Measurements from ENCODE around the gene FRMD1.

The FRMD1 gene

DNA sequence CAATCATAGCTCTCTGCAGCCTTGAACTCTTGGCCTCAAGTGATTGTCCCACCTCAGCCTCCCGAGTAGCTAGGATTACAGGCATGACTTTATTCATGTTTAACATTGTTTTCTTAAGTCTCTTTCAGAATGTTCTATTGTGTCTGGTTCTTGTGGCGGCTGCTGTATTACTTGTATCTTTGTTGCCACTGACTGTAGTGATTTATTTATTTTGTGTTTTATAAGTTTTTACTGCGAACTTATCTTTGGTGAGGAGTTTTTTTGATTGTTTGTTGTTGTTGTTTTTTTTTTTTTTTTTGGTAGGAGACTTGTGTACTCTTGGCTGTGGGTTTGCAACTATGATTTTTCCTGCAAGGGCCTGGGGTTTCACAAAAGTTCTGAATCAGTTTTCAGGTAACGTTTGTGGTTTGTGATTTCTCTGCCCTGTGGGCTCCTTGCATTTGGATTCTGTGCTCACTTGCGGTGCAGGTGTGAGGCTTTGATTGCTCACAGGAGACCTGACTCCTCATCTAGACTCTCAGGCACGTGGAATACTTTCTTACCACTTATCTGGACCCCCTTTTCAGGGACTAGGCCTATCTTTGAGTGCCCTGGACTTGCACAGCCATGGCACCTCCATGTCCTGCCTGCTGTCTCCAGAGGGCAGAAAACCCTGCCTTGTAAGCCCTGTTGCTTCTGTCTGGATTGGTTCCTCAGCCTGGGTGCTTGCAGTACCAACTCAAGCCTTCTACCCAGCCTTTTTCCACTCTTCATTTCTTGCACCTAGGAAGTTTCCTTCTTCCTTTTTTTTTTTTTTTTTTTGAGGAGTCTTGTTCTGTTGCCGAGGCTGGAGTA lies 56.3 kb downstream of the FRMD1 start:
- no peak for DNase-seq

- no peak for DNase-seq
These were observed 57.4 kb downstream of the FRMD1 start for GRCh38 chr6:168021581-168021980.

- no peak for DNase-seq
These were observed 58.8 kb downstream of the FRMD1 start for GRCh38 chr6:168020242-168020641.

DNA sequence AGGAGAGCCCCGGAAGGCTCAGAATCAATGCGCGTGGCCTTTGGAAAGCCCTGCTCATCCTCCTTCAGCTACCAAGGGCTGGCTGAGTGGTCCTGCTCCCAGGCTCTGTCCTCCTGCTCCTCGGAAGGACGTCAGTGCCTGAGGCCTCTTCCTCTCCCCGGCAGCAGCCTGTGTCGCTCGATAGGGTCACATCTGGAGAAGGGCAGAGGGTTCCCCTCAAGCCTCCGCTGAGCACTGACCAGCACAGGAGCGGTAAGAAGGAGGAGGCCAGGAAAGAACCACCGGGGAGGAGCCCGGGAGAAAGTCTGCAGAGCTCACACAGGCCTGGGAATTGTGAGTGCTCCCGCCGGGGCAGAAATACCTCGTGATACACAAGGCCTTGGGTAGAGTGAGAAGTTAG lies 60.3 kb downstream of the FRMD1 start:
- DNase-seq: no peak

DNA sequence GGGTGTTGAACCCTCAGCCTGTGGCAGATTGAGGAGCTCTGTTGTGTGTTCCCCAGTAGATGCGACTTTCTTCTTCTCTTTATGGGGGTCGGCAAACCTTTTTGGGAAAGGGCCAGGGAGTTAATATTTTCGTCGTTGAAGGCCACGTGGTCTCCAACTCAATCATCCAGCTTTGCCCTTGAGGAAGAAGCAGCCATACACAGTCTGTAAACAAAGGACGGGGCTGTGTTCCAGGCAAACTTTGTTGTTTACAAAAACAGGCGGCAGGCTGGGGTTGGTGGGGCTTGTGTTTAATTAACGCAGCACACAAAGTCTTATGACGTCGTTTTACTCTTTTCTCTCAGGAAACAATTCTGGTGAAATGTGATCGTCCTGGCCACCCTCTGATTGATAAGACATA lies 61.4 kb downstream of the FRMD1 start:
- DNase-seq: no peak

GRCh38 chr6:168016721-168017525 lies 62.1 kb downstream of the FRMD1 start:
- no peak for DNase-seq

DNA sequence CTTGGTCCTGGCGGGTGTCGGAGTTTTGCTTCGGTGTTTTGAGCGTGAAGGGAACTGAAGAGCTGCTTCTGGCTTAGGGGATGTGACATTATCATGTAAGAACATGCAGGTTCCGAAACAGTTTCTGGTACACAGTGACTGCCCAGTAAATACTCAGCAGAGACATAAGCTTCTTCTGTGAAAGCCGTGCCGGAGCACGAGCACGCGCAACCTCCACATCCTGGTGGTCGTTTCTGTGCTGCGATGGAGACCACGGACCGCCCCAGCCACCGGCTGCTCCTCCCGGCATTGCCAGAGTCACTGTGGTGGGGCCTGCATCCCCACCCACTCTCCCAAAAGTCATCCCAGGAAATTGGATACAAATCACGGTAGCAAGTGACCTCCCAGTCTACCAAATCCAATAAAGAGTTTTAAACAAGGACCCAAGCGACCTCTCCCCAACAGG lies 62.8 kb downstream of the FRMD1 start:
- DNase-seq: no peak

GRCh38 chr6:168015482-168016175 lies 63.4 kb downstream of the FRMD1 start:
- DNase-seq: no peak

DNA sequence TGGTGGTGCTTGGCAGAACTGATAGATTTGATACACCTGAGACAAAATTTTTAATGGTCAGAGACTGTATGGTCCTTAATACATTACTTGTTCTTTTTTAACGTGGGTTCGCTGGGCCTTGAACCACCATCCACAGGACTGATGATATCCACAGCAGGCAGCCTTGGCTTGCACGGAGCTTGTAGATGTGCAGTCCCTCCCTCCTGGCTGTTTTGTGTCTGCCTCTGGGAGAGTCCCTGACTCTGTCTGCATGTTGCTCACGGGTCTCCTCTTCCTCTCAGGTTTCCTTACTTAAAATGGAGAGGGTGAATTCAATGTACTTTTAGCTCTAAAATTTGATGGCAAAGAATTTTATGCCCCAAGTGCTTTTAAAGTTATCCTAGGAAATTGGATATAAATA lies 64.0 kb downstream of the FRMD1 start:
- no peak for DNase-seq

DNA sequence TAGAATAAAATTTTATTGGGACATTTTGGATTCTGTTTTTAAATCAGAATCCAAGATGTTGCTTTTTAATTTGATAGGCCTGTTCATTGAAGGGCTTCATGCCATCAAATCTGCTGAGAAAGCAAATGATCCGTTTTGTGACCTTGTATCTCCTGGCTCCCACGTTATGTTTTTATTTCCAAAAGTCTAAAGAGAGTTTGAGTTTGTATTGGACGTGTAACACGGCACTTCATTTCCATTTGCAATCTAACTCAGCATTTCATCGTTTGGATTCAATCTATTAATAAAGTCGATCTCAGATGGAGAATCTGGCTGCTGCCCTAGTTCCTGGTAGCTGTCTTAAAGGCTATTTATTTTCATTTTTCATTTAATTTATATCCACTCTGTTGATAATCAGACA lies 64.6 kb downstream of the FRMD1 start:
- no peak for DNase-seq

DNA sequence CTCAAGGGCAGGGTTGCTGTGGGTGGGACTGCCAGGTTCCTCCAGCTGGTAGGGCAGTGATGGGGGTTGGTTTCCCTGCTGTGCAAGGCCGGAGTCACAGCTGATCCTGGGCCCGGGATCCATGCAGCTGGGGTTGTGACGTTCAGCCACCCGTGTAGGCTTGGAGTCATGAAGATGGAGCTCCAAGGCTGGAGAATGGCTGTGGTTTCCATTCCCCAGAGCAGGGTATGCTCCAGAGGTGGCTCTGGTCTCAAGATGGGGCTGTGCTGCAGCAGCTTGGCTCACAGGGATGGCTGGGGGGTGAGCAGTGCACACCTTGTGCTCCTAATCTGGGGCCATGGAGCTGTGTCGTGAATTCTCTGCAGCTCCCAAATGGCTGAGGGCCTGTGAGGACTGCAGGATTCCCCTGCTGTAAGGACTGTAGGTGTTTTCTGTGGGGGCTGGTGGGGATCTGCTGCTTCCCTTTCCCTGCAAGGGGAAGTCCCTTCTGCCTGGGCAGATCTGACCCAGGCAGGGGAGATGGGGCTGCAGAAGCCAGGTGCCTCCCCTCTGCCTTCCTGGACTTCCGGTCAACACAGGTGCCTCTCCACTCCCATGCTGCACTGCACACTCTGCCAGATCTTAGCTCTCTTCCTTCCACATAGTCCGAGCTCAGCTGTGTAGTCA lies 65.6 kb downstream of the FRMD1 start:
- no peak for DNase-seq

- no peak for DNase-seq
These were observed 66.4 kb downstream of the FRMD1 start for GRCh38 chr6:168012431-168013249.

DNA sequence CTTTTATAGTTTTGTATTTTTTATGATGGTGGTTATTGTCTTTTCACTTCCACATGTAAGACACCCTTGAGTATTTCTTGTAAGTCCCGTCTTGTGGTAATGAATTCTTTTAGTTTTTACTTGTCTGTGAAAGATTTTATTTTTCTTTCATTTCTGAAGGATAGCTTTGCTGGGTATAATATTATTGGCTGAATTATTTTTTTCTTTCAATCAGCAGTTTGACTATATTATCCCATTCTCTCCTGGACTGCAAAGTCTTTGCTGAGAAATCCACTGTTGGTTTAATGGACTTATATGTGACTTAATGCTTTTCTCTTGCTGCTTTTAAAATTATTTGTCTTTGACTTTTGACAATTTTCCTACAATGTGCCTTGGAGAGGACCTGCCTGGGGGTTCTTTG lies 67.7 kb downstream of the FRMD1 start:
- no peak for DNase-seq

DNA sequence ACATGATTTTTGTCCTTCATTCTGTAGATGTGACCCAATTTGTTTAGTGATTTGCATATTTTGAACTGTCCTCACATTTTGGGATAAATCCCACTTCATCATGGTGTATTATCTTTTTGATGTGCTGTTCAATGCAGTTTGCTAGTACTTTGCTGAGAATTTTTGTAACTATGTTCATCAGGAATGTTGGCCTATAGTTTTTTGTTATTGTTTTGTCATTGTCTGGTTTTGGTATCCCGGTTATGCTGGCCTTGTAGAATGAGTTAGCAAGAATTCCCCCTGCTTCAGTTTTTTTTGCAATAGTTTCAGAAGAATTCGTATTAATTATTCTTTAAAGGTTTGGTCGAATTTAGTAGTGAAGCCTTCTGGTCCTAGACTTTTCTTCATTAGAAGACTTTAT lies 69.7 kb downstream of the FRMD1 start:
- no peak for DNase-seq

DNA sequence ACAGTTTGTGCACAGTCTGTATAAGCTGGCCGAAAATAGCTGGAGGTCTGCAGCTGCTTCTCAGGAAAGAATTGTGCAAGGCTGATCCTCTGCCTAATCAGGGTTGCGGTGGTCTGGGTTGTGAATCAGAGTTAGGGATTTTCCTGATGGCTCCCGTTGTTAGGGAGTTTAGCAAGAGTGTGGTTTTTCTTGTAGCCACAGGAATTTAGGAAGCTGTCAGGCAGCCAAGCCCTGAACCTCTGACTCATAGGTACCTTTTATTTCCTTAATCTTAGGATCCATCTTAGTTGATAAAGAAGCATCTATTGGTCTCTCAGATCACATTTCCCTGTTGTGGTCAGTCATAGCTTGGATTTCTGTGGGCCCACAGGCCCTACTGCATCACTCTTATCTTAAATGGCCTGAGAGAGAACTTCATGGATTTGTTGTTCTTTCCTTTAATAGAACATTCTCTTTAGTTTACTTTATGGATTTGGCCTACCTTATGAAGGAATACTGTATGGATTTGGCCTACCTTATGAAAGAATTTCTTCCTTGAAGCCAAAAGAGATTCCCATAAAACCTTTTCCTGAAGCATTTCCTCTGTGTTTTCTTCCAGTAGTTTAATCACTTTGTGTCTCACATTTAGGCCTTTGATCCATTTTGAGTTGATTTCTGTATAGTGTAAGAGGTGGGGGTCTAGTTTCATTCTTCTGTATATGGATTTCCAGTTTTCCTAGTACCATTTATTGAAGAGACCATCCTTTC lies 71.2 kb downstream of the FRMD1 start:
- peak; percentile 36 to 40 for DNase-seq

DNA sequence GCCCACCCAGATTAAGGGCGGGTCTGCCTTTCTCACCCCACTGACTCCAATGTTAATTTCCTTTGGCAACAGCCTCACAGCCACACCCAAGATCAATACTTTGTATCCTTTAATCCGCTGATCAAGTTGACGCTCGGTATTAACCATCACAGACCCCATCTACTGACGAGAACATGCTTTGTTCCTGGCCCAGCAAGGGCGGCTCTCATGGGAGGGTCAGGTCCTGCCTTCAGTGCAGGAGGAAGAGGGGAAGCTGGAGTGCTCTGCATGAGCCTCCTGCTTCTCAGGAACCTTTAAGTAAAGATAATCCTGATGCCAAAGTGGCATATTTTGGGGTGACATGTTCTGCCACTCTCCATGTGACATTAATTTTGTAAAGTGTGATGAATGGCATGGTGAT lies 73.2 kb downstream of the FRMD1 start:
- DNase-seq: no peak

DNA sequence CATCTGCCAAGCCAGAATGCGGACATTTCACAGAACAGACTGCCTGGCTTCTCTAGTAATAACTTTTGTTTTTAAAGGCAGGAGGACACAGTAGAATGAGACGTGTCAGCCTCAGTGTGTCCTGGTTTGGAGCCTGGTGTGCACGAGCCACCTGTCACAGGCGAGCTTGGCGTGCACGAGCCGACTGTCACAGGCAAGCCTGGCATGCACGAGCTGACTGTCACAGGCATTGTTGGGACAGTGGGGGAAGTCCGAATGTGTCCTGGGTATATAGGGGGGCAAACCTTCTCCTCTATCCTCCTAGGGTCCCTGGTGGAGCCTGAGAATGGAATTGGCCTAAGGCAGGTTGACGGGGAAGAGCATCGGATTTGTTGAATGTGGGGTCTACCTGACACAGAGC lies 74.1 kb downstream of the FRMD1 start:
- no peak for DNase-seq

GRCh38 chr6:168004023-168004422 lies 75.0 kb downstream of the FRMD1 start:
- DNase-seq: no peak
